HCT116 (cell line): ENCODE measurements around the gene SLC25A51.

ENCODE experiments used
- POLR2A ChIP-seq: IDR thresholded peaks from 2 replicates; pipeline ENCODE4 v1.7.0; 2011; ENCODE audit warnings: borderline replicate concordance; ENCODE audit not compliant: insufficient read depth, insufficient read length; ENCODE audit errors: extremely low read depth
- POLR2AphosphoS5 ChIP-seq: IDR thresholded peaks from 2 replicates; pipeline ENCODE4 v1.6.1; 2011; ENCODE audit warnings: mild to moderate bottlenecking, low read depth, low read length, moderate library complexity
- ZFX ChIP-seq: fragments of 450-650 bp; IDR thresholded peaks from 2 replicates; pipeline ENCODE4 v1.6.1; 2017
- TF ChIP-seq, protein P1 (sequence below), 3 experiments: fragments of 200-600 bp in 1 of 3; sonication (generic) in 1 of 3; IDR thresholded peaks in 2 of 3; conservative IDR thresholded peaks in 1 of 3; 2 replicates each; pipeline ENCODE4 v1.5.1; 2012 to 2017; ENCODE audit warnings: low read depth in 2 of 3, low read length in 2 of 3, antibody characterized with exemption in 1 of 3, borderline replicate concordance in 1 of 3, control low read depth in 1 of 3, mild to moderate bottlenecking in 1 of 3, mixed read lengths in 1 of 3, mixed run types in 1 of 3, moderate library complexity in 1 of 3; ENCODE audit not compliant: insufficient read depth in 1 of 3
- TF ChIP-seq, protein P2 (sequence below): IDR thresholded peaks from 2 replicates; pipeline ENCODE4 v1.6.1; 2012
- TF ChIP-seq, protein P3 (sequence below): IDR thresholded peaks from 2 replicates; pipeline ENCODE4 v1.6.1; 2012

DNA sequence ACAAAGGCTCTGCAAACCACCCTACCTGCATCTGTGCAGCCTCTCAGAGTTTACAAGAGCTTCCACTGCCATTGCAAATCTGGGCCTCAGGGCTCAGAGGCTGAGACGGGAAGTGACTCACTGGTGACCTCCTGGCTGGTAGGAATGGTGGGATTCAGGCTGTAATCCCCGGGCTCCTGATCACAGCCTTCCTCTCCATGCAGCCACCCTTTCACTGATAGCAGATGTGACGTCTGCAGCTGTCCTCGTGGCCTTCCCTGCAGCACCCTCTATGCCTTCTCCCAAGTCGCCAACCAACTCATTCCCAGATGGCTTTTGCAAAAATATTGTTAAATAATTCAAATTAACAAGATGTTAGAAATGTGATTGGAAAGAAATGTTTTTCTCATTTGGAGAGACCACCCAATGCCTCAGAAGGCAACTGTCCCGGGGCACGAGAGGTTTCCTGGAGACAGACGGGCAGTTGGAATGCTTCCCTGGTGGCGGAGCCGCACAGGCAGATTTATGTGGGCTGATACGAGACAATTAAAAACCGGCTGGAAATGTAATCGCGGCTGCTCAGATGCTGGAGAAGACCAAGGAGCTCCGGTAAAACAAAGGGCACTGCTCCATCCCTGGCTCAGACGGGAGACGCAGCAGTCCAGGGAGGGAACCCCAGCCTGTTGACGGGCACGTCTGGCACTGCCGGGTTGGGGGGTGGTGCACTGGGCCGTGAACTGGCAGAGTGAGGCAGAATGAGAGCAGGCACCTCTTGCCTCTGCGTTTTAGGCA lies 34.4 kb upstream of the SLC25A51 start:
- TF ChIP-seq, protein P1, sequence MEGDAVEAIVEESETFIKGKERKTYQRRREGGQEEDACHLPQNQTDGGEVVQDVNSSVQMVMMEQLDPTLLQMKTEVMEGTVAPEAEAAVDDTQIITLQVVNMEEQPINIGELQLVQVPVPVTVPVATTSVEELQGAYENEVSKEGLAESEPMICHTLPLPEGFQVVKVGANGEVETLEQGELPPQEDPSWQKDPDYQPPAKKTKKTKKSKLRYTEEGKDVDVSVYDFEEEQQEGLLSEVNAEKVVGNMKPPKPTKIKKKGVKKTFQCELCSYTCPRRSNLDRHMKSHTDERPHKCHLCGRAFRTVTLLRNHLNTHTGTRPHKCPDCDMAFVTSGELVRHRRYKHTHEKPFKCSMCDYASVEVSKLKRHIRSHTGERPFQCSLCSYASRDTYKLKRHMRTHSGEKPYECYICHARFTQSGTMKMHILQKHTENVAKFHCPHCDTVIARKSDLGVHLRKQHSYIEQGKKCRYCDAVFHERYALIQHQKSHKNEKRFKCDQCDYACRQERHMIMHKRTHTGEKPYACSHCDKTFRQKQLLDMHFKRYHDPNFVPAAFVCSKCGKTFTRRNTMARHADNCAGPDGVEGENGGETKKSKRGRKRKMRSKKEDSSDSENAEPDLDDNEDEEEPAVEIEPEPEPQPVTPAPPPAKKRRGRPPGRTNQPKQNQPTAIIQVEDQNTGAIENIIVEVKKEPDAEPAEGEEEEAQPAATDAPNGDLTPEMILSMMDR (IDR thresholded peaks at IDR 0.05 in 2 of 3, conservative IDR thresholded peaks at IDR 0.05 in 1 of 3; ENCODE audit: borderline replicate concordance in 1 of 3, insufficient read depth in 1 of 3, low read depth in 2 of 3, low read length in 2 of 3) = no peak
- TF ChIP-seq POLR2AphosphoS5 (no peak), POLR2A (no peak), ZFX (no peak)
- TF ChIP-seq, protein P2, sequence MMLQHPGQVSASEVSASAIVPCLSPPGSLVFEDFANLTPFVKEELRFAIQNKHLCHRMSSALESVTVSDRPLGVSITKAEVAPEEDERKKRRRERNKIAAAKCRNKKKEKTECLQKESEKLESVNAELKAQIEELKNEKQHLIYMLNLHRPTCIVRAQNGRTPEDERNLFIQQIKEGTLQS = no peak
- TF ChIP-seq, protein P3, sequence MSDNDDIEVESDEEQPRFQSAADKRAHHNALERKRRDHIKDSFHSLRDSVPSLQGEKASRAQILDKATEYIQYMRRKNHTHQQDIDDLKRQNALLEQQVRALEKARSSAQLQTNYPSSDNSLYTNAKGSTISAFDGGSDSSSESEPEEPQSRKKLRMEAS = no peak
